ENCODE results near the gene BAG2. TPM values are rescaled to one million over a fixed set of nuclear protein-coding genes. Genes with fewer than 3 reads are reported as not detected.

Gene BAG2
- total and polyA plus RNA-seq, 2 of the 13 experiments (the other 11 are each of a cell fraction or from before 2014, with no cell fraction given): 5.7 to 15.1 TPM

DNA sequence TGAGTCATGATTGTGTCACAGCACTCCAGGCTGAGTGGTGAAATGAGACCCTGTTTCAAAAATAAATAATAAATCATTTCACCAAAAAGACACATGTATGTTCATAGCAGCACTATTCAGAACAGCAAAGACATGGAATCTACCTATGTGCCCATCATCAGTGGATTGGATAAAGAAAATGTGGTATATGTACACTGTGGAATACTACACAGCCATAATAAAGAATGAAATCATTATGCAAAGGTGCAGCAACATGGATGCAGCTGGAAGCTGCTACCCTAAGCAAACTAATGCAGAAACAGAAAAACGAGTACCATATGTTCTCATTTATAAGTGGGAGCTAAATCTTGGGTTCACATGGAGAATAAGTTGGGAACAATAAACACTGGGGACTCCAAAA, 49.0 kb upstream of the BAG2 start:
- FAIRE-seq: no peak
- Histone ChIP-seq H3K4me1 (ENCODE audit: insufficient read depth, low read length) (peaks cover 30% of the 10 kb centered on the region), H3K79me2 (ENCODE audit: insufficient read depth, low read length) (peaks cover 36% of the 10 kb centered on the region), H2AFZ (ENCODE audit: low read length) (no peak overlapping the region), H3K36me3 (replicated peaks in 1 of 2; ENCODE audit: control insufficient read depth in 1 of 2, insufficient read depth in 2 of 2, low read length in 2 of 2) (peaks cover 0 to 5% of the 10 kb centered on the region in 2 experiments; a peak in 1 of 5 replicates), H3K9me3 (ENCODE audit: low read length) (no peaks in the 10 kb centered on the region), H3K9ac (ENCODE audit: insufficient read depth, low read depth, low read length) (no peak overlapping the region), H3K27ac (ENCODE audit: extremely low read length, insufficient read depth, low read length) (no peak overlapping the region), H3K4me2 (ENCODE audit: low read depth, low read length) (no peak overlapping the region), H4K20me1 (ENCODE audit: insufficient read depth, low read length) (no peaks in the 10 kb centered on the region; the same call in 1 of the 2 replicates), H3K27me3 (ENCODE audit: control insufficient read depth in 1 of 2, insufficient read depth in 2 of 2, low read length in 2 of 2) (no peaks in the 10 kb centered on the region), H3K4me3 (replicated peaks in 1 of 3; ENCODE audit: insufficient read depth in 1 of 3, low read depth in 2 of 3, low read length in 3 of 3) (no peak overlapping the region)
- no peak for DNase-seq (ENCODE audit: low spot score)
- WGBS (ENCODE audit: low lambda C conversion rate): 97% methylated on average over 1 of the region's 1 CpG
- CTCF ChIA-PET (ENCODE audit: low intra/inter-chr PET ratio, low total read pairs): no interaction called here
- in situ Hi-C loops (cut with HindIII; ENCODE audit: extremely low pct_ligation_motif_present, low pct_unique_long_range_greater_than_20kb): no loop called here
- no peak for TF ChIP-seq GATA4 (IDR thresholded peaks at IDR 0.05; ENCODE audit: borderline replicate concordance, low read depth)
- TF ChIP-seq, protein P1, sequence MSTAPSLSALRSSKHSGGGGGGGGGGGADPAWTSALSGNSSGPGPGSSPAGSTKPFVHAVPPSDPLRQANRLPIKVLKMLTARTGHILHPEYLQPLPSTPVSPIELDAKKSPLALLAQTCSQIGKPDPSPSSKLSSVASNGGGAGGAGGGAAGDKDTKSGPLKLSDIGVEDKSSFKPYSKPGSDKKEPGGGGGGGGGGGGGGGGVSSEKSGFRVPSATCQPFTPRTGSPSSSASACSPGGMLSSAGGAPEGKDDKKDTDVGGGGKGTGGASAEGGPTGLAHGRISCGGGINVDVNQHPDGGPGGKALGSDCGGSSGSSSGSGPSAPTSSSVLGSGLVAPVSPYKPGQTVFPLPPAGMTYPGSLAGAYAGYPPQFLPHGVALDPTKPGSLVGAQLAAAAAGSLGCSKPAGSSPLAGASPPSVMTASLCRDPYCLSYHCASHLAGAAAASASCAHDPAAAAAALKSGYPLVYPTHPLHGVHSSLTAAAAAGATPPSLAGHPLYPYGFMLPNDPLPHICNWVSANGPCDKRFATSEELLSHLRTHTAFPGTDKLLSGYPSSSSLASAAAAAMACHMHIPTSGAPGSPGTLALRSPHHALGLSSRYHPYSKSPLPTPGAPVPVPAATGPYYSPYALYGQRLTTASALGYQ (CRISPR knock-in tag; IDR thresholded peaks at IDR 0.05): no peak
- peak; percentile 40 for TF ChIP-seq RBM22 (optimal IDR thresholded peaks at IDR 0.05; ENCODE audit: low read length)
- TF ChIP-seq, protein P2, sequence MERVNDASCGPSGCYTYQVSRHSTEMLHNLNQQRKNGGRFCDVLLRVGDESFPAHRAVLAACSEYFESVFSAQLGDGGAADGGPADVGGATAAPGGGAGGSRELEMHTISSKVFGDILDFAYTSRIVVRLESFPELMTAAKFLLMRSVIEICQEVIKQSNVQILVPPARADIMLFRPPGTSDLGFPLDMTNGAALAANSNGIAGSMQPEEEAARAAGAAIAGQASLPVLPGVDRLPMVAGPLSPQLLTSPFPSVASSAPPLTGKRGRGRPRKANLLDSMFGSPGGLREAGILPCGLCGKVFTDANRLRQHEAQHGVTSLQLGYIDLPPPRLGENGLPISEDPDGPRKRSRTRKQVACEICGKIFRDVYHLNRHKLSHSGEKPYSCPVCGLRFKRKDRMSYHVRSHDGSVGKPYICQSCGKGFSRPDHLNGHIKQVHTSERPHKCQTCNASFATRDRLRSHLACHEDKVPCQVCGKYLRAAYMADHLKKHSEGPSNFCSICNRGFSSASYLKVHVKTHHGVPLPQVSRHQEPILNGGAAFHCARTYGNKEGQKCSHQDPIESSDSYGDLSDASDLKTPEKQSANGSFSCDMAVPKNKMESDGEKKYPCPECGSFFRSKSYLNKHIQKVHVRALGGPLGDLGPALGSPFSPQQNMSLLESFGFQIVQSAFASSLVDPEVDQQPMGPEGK (CRISPR knock-in tag; IDR thresholded peaks at IDR 0.05): no peak
- 0 out of 2 replicates have a peak, but pooled peaks have one; percentile 41 for TF ChIP-seq ZNF446 (CRISPR knock-in tag; IDR thresholded peaks at IDR 0.05)
- BruUV-seq (replicated peaks): no TSS peak
- POLR2A ChIA-PET: no interaction called here
- intact Hi-C loops (cut with micrococcal nuclease; ENCODE audit: unreplicated experiment): no loop called here
- ATAC-seq: no peak

All from HepG2 (cell line).